A673 (cell line): Measurements from ENCODE around the gene STARD3NL. TPM values are rescaled to one million over a fixed set of nuclear protein-coding genes. Genes with fewer than 3 reads are reported as not detected.

Experiments used
- Bru-seq: library from RNA; stranded (reverse); fragments of 400-500 nt; gene quantifications from one replicate; lab custom pipeline; 2021; lab: Mats Ljungman, UMichigan
- BruChase-seq, 2 experiments: library from RNA; stranded (reverse); fragments of 400-500 nt; gene quantifications; one replicate each; lab custom pipeline; 2021; lab: Mats Ljungman, UMichigan
- BruUV-seq: library from RNA; stranded (reverse); fragments of 400-500 nt; replicated peaks from 2 replicates; lab custom pipeline; 2021; lab: Mats Ljungman, UMichigan
- CTCF ChIA-PET: fragments of 300-600 bp; sonication (Branson Sonifier 250); formaldehyde crosslinking; loops from one replicate; lab custom pipeline; 2022; ENCODE audit warnings: antibody characterized with exemption; lab: Charles Lee
- POLR2A ChIA-PET: fragments of 300-600 bp; sonication (Branson Sonifier 250); formaldehyde crosslinking; loops from one replicate; lab custom pipeline; 2022; ENCODE audit warnings: antibody characterized with exemption; ENCODE audit not compliant: low non-redundant PET; lab: Charles Lee
- DNase-seq: peaks from one replicate; pipeline ENCODE4 v3.0.0-alpha.2; 2015; ENCODE audit warnings: low spot score
- H3K27ac ChIP-seq: fragments of 200-600 bp; sonication (generic); 2 replicates; pipeline ENCODE4 v1.5.1; 2016; ENCODE audit warnings: mixed run types, low read depth, mild to moderate bottlenecking, mixed read lengths, antibody characterized with exemption, low read length; ENCODE audit not compliant: poor library complexity, severe bottlenecking
- H3K27me3 ChIP-seq: fragments of 200-600 bp; sonication (generic); replicated peaks from 2 replicates; pipeline ENCODE4 v1.6.1; 2017; ENCODE audit warnings: mixed run types, low read depth, mild to moderate bottlenecking, mixed read lengths, antibody characterized with exemption, low read length; ENCODE audit not compliant: insufficient read depth, poor library complexity
- H3K36me3 ChIP-seq: fragments of 200-600 bp; sonication (generic); 2 replicates; pipeline ENCODE4 v1.6.1; 2016; ENCODE audit warnings: mixed run types, mild to moderate bottlenecking, mixed read lengths, antibody characterized with exemption, low read length; ENCODE audit not compliant: insufficient read depth, poor library complexity, severe bottlenecking
- H3K4me1 ChIP-seq: fragments of 200-600 bp; sonication (generic); 2 replicates; pipeline ENCODE4 v1.6.1; 2017; ENCODE audit warnings: mixed run types, mild to moderate bottlenecking, mixed read lengths, antibody characterized with exemption, low read length; ENCODE audit not compliant: insufficient read depth, poor library complexity, severe bottlenecking
- H3K4me3 ChIP-seq: fragments of 200-600 bp; sonication (generic); 2 replicates; pipeline ENCODE4 v1.5.1; 2016; ENCODE audit warnings: low read depth, mixed run types, mild to moderate bottlenecking, mixed read lengths, low read length; ENCODE audit not compliant: poor library complexity, severe bottlenecking
- H3K9me3 ChIP-seq: fragments of 200-600 bp; sonication (generic); 2 replicates; pipeline ENCODE4 v1.6.1; 2016; ENCODE audit warnings: mixed run types, low read depth, mild to moderate bottlenecking, mixed read lengths, antibody characterized with exemption, low read length; ENCODE audit not compliant: poor library complexity, severe bottlenecking
- CTCF ChIP-seq: fragments of 300-800, 200-600 bp; sonication (generic); conservative IDR thresholded peaks from 2 replicates; pipeline ENCODE4 v1.5.1; 2017; ENCODE audit warnings: low read depth, mild to moderate bottlenecking, antibody characterized with exemption, low read length, moderate library complexity, mixed read lengths
- EZH2 ChIP-seq: fragments of 200-600 bp; sonication (generic); IDR thresholded peaks from 2 replicates; pipeline ENCODE4 v1.6.1; 2017; ENCODE audit warnings: borderline replicate concordance, low read depth, mild to moderate bottlenecking, mixed read lengths, antibody characterized with exemption, low read length; ENCODE audit not compliant: poor library complexity, severe bottlenecking
- intact Hi-C: fragments of 100-400 bp; cut with micrococcal nuclease; formaldehyde crosslinking; loops from one replicate; pipeline ENCODE4 v1.10.0; 2022; ENCODE audit not compliant: unreplicated experiment
- long read RNA-seq: library from polyadenylated mRNA; stranded (forward); transcript quantifications from one replicate; pipeline ENCODE4 v2.0.0, GENCODE V29; 2022
- total RNA-seq: library from RNA; stranded (reverse); gene quantifications from 2 replicates; pipeline ENCODE4 v1.2.3, GENCODE V29; 2021

The STARD3NL gene
- total RNA-seq (34.8 and 36.1 TPM in 2 replicates), Bru-seq, nascent RNA (percentile 73 among the genes with signal in this experiment), BruChase-seq, experiment 1, labeled RNA remaining after a 2-hour chase (percentile 60 among the genes with signal in this experiment), BruChase-seq, experiment 2, labeled RNA remaining after a 6-hour chase (percentile 59 among the genes with signal in this experiment)
- long read RNA-seq, transcript STARD3NL-201 (9 exons, 1,728 nt) = major isoform, 79 of 110 reads
- long read RNA-seq, transcript STARD3NL-202 (10 exons, 1,365 nt) = minor isoform, 15 of 110 reads
- long read RNA-seq, partial matches to known transcripts = 2 of 110 reads
- long read RNA-seq, other reads (novel, unspliced or antisense) = 13 of 110 reads

- TF ChIP-seq CTCF (no peak), EZH2 (no peak)
- Histone ChIP-seq H3K36me3 (no peaks in the 10 kb centered on the region), H3K4me1 (peaks cover 9% of the 10 kb centered on the region), H3K4me3 (peak within 1 kb of the TSS; percentile 83), H3K27me3 (no peaks in the 10 kb centered on the region), H3K9me3 (no peaks in the 10 kb centered on the region), H3K27ac (peak within 1 kb of the TSS; percentile 80)
- ChIA-PET POLR2A (no interaction called here), CTCF (interaction anchor here (0.9 kb wide), 1 partner anchor 157 kb away, joined by 4 read pairs; no protein-coding TSS in a partner anchor)
- peak; percentile 100 for DNase-seq
- intact Hi-C loops = no loop called here
- BruUV-seq = no TSS peak
Observed at GRCh38 chr7:38178004-38178694, at the start of gene STARD3NL. STARD3NL (plus strand) TSS chr7:38178245; CDS start chr7:38207505, 29,260 bp downstream.

- intact Hi-C loops = no loop called here
- BruUV-seq = no TSS peak
- TF ChIP-seq CTCF (no peak), EZH2 (no peak)
- Histone ChIP-seq H3K36me3 (no peaks in the 10 kb centered on the region), H3K4me1 (no peaks in the 10 kb centered on the region), H3K9me3 (no peaks in the 10 kb centered on the region), H3K4me3 (no peak overlapping the region), H3K27me3 (no peaks in the 10 kb centered on the region), H3K27ac (no peak overlapping the region)
- CTCF ChIA-PET = no interaction called here
- POLR2A ChIA-PET = no interaction called here
- no peak for DNase-seq
Observed at GRCh38 chr7:38129162-38129561, 48.9 kb upstream of the STARD3NL start.

- intact Hi-C loops = no loop called here
- no peak overlapping the region for H3K27ac ChIP-seq
- no peak overlapping the region for H3K4me3 ChIP-seq
- no peaks in the 10 kb centered on the region for H3K4me1 ChIP-seq
- CTCF ChIA-PET = no interaction called here
- no peaks in the 10 kb centered on the region for H3K36me3 ChIP-seq
- POLR2A ChIA-PET = no interaction called here
- no peak for DNase-seq
- H3K9me3 ChIP-seq = no peaks in the 10 kb centered on the region
- TF ChIP-seq EZH2 (no peak), CTCF (no peak)
- H3K27me3 ChIP-seq = no peaks in the 10 kb centered on the region
- BruUV-seq = no TSS peak
Observed at GRCh38 chr7:38129579-38129978, 48.5 kb upstream of the STARD3NL start.
